Measurements from ENCODE around the gene TARS2.

- TF ChIP-seq CTCF (IDR thresholded peaks at IDR 0.05), result no peak
- no peak for TF ChIP-seq POLR2A (IDR thresholded peaks at IDR 0.05)
- TF ChIP-seq EP300 (IDR thresholded peaks at IDR 0.05), result no peak
These were observed 38.1 kb downstream of the TARS2 start for GRCh38 chr1:150525348-150525747.

Data from tibial nerve (tissue), 4 donors.